HG03432 (cell line): ENCODE data around the gene ZNF785.
"Not testable (repeated sequence)": the region's sequence is repeated elsewhere in the genome, so short reads cannot be mapped to it uniquely, and the experiment has no call there.

ENCODE experiments used
- ATAC-seq: cut with Tn5 transposase; IDR thresholded peaks from one replicate; pipeline ENCODE4 v1.9.1; 2021; ENCODE audit warnings: mild to moderate bottlenecking, moderate library complexity; ENCODE audit not compliant: unreplicated experiment

ZNF785 gene

DNA sequence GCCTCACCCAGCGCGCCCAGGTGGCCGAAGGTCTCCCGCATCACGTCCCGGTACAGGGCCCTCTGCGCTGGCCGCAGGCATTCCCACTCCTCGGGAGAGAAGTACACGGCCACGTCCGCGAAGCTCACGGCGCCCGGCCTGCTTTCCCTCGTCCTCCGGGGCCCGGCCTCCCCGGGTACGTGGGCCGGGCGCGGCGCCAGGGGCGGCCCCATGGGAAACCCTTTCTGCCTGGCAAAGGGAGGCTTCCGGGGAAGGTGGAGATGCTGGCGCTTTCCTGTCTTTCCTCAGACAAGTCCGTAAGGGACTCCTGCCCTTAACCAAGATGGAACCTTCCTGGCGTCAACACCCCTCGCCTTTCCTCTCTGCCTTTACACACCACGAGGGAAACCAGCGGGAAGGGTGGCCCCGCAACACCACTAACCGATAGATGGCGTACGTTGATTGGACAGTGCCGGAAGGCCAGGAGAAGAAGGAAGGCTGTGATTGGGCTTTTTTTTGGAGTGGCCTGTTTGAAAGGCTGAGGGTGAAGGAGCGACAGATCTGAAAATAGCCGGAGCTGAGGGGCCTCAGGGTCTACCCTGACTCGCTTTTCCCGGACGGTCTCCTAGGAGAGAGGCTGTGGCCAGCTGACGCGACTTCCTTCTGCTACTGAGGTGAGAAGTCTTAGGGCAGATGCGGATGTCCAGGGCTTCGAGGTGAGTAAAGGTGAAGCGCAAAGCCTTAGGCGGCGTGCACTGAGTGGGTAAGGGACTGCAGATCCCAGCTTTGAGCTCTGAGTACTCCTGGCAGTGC lies at the start of gene ZNF785:
ZNF785 (minus strand) TSS at position 298 of the 792 bp plus-strand sequence; CDS start at position 212, 86 bp downstream.
- ATAC-seq, result peak; percentile 87

DNA sequence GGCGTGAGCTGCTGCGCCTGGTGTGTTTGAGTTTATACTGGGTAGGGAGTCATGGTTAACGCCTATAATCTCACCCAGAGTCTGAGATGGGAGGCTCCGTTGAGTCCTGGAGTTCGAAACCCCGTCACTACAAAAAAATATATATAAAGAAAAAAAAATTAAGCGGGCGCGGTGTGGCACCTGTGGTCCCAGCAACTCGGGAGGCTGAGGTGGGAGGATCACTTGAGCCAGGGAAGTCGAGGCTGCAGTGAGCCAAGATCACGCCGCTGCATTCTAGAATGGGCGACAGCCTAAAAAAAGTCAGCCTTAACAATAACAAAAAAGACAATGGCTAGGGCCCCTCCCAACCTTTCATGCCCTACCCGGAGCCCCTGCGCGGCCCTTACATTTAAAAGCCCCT lies 48.0 kb upstream of the ZNF785 start:
- no peak for ATAC-seq

DNA sequence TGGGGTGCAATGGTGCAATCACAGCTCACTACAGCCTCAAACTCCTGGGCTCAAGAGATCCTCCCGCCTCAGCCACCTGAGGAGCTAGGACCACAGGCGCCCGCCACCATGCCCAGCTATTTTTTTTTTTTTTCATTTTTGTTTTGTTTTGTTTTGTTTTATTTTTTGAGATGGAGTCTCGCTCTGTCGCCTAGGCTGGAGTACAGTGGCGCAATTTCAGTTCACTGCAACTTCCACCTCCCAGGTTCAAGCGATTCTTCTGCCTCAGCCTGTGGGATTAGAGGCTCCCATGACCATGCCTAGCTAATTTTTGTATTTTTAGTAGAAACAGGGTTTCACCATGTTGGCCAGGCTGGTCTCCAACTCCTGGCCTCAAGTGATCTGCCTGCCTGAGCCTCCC lies 47.0 kb upstream of the ZNF785 start:
- ATAC-seq, result not testable (repeated sequence)

DNA sequence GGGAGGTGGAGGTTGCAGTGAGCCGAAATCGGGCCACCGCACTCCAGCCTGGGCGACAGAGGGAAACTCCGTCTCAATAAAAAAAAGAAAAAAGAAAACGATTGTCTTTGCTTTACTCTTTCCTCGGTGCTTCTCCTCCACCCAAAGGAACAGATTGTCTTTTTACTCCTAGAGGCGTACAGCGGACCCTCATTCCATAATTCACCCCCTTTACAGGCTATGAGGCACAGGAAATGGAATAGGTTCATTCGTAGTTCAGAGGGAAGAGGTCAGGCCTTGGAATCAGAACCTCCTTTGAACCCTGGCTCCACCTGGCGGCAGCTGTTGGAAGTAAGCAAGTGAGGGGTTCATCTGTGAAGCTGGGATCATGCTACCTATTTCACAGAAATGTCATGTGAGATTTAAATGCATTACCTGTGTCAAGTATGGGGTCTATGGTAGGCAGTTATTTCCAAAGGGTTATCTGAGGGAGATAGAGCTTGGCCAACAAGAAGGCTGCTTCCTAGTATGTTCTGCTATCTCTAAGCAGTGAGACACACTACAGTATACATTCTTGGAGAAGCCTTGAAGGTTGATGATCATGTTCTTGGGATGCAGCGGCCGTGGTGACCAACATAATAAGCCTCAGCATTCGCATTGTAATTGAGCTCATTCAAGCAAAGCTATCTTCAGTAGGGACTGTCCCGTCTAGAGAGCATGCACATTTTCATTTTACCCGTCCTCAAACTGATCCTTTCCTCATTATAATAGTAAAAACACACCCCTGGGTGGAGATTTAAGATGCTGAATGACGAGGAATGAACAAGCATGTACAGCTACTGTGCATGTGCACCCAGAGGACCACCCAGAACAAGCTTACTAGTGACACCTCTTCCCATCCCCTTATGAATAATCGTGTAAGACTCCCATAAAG lies 43.4 kb upstream of the ZNF785 start:
- ATAC-seq, result peak; percentile 55

DNA sequence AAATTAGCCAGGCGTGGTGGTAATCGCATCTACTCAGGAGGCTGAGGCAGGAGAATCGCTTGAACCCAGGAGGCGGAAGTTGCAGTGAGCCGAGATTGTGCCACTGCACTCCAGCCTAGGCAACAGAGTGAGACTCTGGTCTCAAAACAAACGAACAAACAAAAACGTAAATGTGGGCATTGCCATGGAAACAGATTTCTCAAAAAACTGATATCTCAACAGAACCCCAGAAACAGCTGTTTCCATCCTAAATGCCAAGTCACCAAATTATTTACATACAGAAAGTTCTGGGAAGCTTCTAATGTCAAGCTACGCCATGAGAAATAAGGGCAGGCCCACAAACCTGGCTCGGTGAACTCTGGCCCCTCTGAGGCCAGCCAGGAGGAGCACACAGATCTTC lies 40.7 kb upstream of the ZNF785 start:
- no peak for ATAC-seq

DNA sequence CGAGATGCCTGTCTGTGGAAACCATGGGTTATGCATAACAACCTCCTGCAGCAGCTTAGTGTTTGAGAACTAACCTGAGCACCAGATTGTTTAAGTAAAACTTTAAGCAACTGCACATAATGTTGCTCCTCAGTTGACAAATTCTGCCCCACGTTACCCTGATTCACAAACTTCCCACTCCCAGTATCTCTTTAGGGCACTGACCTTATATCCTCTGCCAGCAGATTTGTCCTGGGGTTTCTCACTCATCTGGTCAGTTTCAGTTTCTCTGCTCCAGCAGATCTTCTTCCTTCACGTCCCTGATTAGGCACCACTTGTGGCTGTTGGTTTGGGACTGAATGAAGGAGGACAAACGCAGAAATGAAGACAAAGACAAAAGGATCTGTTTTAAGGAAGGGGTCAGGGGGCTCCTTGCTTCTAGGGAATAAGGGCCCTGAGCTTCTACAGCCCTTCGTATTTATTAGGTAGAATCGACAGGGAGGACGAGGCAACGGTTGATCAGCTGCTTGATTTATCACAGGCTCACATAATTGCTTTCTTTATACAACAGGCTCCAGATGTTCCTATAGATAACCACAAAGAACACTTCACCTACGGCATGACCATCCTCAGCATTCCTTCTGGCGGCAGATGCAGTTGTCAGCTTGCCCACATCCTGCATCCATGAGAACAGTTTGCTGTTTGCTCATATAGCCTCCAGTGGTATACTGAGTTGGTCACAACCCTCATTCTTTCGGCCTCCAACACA lies 38.2 kb upstream of the ZNF785 start:
- ATAC-seq, result no peak

DNA sequence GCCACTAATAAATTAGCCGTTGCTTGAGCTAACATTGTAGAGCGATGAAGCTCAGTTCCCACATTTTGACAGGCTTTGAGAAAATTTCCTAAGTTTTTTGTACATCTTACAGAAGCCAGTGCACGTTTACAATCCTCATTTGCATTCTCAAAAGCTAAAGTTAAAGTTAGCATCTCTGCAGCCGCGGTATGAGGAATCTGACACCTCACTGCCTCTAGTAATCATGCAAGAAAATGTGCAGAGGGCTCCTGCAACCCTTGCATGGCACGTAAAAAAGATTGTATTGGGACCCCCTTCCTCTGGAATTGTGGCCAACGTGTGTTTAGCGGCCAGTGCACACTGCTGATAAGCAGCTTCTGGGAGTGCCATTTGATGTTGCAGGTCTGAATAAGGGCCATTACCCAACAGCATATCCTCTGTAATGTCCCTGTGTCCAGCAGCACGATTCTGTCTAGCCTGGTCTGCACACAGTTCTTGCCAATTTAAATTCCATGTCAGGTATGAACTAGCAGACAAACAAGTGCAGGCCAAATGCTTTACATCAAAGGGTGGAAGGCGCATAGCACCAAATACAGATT lies 37.0 kb upstream of the ZNF785 start:
- ATAC-seq, result no peak

DNA sequence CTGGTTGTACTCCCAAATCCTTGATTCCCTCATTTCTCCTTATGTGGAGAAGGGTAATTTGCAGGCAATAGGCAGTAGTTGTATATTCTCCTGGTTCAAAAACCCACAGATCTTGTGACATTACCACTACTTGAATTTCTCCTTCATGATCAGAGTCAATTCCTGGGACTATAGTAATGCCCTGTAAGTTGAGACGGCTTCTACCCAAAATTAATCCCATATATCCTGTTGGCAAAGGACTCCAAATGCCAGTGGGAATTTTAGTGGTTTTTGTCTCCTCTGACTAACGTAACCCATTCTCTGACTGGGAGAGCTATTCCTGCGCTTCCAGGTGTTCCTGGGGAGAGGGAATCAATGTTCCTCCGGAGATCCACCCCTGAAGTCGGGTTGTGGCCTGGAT lies 36.3 kb upstream of the ZNF785 start:
- ATAC-seq, result no peak

DNA sequence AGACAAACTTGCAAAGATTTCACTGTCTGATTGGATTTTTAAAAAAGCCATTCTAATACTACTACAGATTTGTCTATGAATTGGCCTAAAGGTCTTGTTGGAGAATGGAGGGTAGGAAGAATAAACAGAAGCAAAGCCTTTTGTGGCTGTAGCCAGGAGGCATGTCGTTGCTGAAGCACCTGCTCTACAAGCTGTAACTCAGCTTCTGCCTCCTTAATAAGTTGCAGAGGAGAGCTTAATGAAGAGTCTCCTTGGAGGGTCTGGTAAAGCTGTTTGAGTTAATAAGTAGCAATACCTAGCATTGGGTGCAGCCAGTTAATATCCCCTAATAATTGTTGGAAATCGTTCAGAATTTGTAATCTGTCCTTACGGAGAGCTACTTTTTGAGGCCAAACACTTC lies 34.7 kb upstream of the ZNF785 start:
- ATAC-seq, result no peak

DNA sequence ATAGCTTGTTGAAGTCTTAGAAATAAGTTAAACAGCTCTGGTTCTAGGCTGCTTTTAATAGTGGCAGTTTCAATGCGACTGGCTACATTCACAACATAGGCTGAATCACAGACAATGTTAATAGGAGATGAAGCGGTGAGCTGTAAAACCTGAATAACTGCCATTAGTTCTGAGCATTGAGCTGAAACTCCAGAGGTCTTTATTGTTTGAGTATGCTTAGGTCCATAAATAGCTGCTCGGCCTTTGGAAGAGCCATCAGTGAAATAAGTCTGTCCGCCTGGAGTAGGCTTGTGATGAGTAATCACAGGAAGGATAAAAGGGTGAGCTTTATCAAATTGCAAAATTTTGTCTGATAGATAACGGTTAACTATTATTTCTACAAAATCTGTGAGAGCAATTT lies 34.1 kb upstream of the ZNF785 start:
- ATAC-seq, result no peak

DNA sequence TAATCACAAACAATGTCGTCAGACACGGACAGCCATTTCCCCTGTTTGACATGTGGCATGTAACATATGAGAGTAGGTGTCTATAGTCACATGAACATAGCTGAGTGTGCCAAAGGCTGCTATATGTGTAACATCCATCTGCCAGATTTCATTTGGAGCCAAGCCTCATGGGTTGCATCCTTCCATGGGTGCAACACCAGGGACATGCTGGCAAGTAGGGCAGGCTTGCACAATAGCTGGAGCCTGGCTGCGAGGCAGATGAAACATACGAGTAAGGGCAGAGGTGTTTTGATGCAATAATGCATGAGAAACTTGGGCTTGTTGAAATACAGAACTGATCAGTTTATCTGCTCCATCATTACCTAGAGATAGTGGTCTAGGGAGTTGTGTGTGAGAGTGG lies 33.7 kb upstream of the ZNF785 start:
- no peak for ATAC-seq

DNA sequence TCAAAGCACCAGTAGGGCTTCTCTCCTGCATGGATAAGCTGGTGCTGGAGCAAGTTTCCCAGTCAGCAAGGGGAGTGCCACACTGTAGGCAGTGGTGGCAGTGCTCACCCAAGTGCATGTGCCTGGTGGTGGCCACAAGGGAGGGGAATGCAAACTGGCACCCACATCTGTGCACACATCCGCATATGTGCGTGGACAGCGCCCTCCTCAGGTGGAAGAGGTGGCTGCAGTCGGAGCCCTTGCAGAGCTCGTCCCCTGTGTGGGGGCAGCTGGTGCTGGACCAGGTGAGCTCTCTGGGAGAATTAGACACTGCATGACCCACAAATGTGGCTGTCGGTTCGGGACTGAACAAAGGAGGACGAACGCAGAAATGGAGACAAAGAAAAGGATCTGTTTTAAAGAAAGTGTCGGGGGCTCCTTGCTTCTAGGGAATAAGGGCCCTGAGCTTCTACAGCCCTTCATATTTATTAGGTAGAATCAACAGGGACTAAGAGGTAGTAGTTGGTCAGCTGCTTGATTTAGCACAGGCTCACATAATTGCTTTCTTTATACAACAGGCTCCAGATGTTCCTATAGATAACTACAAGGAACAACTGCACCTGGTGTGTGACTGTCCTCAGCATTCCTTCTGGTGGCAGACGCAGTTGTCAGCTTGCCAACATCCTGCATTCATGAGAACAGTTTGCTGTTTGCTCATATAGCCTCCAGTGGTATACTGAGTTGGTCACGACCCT lies 30.0 kb upstream of the ZNF785 start:
- ATAC-seq, result no peak

DNA sequence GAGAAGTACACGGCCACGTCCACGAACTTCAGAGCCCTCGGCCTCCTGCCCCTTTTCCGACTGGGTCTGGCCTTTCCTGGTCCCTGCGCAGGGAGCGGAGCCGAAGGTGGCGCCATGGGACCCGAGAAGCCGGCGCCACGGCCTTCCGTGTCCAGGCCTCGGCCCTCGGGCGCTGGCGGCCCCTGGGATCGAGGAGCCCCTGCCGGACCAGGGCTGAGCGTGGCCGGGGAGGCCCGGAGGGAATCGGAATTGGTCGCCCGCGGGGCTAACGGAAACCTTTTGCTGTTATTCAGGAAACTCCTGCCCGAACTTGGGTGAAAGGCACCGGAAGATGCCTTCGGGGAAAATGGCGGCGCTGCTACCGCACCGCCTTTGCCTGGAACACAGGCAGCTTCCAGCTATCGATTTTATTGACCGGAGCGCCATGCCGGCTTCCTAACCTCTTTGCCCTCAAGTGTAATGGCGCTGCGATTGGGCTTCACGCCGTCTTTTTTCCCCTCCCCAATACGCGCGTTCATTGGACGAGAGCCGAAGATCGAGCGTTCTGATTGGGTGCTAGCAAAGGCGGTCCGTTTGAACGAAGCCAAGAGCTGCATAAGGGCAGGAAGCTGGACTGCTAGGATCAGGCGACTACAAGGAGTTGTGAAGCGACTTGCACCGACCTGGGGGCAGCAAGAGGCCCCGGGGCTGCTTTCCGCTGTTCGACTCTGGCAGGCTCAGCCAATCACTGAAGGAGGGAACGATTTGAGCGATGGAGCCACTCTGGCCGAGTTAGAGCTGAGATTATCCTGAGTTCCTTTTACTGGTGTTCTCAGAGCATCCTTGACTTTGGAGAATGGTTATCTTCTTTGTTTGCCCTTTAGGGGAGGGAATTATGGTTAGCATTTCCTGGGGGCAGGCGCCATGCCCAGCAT lies 24.7 kb upstream of the ZNF785 start, which contains the start of gene ZNF689:
ZNF689 (minus strand) TSS at position 464 of the 914 bp plus-strand sequence; CDS start at position 116, 348 bp downstream.
- ATAC-seq, result peak; percentile 81

DNA sequence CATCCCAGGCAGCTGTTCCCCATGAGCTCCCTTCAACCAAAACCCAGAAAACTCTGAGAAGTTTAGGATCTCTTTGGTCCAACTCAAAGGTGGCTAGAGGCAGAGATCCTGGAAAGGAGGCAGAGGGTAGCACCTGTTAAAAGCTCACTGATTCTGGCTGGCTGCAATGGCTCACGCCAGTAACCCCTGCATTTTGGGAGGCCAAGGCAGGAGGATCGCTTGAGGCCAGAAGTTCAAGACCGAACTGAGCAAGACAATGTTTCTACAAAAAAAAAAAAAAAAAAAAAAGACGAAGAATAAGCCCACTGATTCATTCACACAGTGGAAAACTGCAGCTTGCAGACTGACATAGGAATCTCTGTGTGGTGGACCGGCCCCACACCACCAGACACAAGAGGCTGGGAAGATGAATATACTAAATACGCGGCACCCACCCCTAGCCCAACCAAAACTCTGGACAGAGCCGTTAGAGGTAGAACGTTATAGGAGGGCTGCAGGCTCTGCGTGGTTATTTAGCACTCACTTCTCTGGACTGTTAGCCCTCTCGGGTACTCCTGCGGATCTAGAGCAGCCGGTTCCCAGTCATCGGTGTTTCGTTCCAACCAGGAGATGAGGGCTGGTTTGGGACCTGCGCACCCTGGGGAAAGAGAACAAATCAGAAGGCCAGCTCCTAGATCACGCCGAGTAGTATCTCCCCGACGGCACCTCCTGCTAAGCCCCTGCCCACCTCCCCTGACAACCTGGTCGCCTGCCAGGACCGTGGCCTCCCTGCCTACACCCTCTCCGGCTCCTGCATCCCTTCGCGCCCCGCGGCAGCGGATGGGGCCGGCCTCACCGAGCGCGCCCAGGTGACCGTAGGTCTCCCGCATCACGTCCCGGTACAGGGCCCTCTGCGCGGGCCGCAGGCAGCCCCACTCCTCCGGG lies 23.8 kb upstream of the ZNF785 start:
- peak; percentile 38 for ATAC-seq

DNA sequence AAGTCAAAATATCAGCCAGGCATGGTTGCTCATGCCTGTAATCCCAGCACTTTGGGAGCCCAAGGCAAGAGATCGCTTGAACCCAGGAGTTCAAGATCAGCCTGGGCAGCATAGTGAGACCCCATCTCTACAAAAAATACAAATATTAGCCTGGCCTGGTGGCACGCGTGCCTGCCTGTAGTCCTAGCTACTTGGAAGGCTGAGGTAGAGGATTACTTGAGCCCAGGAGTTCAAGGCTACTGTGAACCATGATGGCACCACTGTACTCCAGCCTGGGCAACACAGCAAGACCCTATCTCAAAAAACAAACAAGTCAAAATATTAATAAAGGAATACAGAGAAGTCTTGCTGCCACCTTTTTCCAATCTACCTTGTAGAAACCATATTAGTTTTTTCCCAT lies 20.5 kb upstream of the ZNF785 start:
- ATAC-seq, result no peak

DNA sequence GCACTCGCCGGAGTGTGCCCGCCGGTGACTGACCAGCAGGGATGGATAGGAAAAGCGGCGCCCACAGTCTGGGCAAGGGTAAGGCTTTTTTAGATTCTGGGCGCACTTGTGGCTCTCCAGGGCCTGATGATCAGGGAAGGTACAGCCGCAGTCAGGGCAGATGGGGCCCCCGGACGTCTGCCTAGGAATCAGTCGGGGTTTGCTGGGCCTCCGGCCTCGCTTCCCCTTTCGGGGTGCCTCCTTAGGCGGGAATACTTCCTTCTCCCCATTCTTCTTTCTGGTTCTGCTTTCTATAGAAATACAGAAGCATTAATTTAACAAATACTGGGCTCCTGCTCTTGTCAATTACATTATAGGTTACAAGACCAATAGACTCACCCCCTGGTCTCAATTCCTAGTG lies 19.7 kb upstream of the ZNF785 start:
- no peak for ATAC-seq

DNA sequence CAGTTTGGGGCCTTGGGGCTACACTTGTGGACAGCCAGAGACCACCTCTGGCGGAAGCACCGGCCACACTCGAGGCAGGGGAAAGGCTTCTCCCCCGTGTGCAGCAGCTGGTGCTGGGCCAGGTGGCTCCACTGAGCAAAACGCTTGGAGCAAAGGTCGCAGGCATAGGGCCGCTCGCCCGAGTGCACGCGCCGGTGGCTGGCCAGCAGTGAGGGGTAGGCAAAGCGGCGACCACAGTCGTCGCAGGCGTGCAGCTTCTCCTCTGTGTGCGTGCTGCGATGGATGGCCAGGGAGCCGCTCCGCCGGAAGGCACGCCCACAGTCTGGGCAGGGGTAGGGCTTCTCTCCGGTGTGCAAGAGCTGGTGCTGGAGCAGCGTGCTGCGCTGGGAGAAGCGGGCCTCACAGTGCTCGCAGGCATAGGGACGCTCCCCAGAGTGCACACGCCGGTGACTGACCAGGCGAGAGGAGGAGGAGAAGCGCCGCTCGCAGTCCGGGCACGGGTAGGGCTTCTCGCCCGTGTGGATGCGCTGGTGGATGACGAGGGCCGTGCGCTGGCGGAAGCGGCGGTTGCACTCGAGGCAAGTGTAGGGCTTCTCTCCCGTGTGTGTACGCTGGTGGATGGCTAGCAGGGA lies 18.9 kb upstream of the ZNF785 start:
- ATAC-seq, result no peak

DNA sequence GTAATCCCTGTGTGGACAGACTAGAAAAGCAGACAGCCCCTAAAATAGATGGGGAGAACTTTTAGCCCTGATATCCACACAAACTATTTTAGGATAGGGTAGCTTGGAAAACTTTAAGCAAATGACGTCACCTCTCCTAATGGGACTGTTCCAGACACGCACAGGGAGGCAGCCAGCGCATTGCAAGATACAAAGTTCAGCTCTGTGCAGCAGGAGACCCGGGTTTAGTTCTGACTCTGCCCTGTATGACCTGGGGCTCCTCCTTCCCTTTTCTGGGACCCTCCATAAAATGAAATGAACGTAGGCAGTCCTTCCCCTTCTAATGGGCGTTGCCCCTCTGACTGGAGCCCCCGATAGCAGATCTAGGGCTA lies 18.4 kb upstream of the ZNF785 start:
- no peak for ATAC-seq
